HL-60 (cell line): Measurements from ENCODE around the gene TRAK2.

Source experiments
- GABPA ChIP-seq: IDR thresholded peaks from 2 replicates; pipeline ENCODE4 v1.6.1; 2012; ENCODE audit warnings: low read depth
- REST ChIP-seq: IDR thresholded peaks from 2 replicates; pipeline ENCODE4 v1.6.1; 2012; ENCODE audit warnings: low read depth; ENCODE audit not compliant: insufficient replicate concordance
- TF ChIP-seq, protein P1 (sequence below): IDR thresholded peaks from one replicate; pipeline ENCODE4 v1.5.1; 2011; ENCODE audit warnings: low read length, control low read depth, inconsistent platforms; ENCODE audit not compliant: insufficient read depth

GRCh38 chr2:201448701-201449100 lies 2.6 kb downstream of the TRAK2 start:
- TF ChIP-seq, protein P1, sequence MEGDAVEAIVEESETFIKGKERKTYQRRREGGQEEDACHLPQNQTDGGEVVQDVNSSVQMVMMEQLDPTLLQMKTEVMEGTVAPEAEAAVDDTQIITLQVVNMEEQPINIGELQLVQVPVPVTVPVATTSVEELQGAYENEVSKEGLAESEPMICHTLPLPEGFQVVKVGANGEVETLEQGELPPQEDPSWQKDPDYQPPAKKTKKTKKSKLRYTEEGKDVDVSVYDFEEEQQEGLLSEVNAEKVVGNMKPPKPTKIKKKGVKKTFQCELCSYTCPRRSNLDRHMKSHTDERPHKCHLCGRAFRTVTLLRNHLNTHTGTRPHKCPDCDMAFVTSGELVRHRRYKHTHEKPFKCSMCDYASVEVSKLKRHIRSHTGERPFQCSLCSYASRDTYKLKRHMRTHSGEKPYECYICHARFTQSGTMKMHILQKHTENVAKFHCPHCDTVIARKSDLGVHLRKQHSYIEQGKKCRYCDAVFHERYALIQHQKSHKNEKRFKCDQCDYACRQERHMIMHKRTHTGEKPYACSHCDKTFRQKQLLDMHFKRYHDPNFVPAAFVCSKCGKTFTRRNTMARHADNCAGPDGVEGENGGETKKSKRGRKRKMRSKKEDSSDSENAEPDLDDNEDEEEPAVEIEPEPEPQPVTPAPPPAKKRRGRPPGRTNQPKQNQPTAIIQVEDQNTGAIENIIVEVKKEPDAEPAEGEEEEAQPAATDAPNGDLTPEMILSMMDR, result no peak
- TF ChIP-seq GABPA (no peak), REST (no peak)
